OCI-LY1 (cell line): Measurements from ENCODE around the gene KDM3B.

Source experiments
- H2AFZ ChIP-seq: fragments of 200-600 bp; sonication (generic), shearing (Covaris generic); 2 replicates; pipeline ENCODE4 v1.6.0; 2014; ENCODE audit warnings: antibody characterized with exemption, mild to moderate bottlenecking, low read length
- H3F3A ChIP-seq: fragments of 200-600 bp; sonication (generic), shearing (Covaris generic); 2 replicates; pipeline ENCODE4 v1.6.0; 2014; ENCODE audit warnings: mild to moderate bottlenecking, antibody characterized with exemption, low read length, moderate library complexity; ENCODE audit not compliant: insufficient read depth
- H3K27ac ChIP-seq: fragments of 200-600 bp; sonication (generic); 2 replicates; pipeline ENCODE4 v1.5.1; 2014; ENCODE audit warnings: low read length, mixed run types, mild to moderate bottlenecking, low read depth; ENCODE audit not compliant: poor library complexity, severe bottlenecking
- H3K27me3 ChIP-seq: fragments of 200-600 bp; sonication (generic); 2 replicates; pipeline ENCODE4 v1.6.0; 2014; ENCODE audit warnings: antibody characterized with exemption, mild to moderate bottlenecking, low read length, moderate library complexity; ENCODE audit not compliant: insufficient read depth
- H3K36me3 ChIP-seq: fragments of 200-600 bp; sonication (generic); 2 replicates; pipeline ENCODE4 v1.6.1; 2014; ENCODE audit warnings: mild to moderate bottlenecking, antibody characterized with exemption, low read length, moderate library complexity, mixed read lengths; ENCODE audit not compliant: insufficient read depth
- H3K4me1 ChIP-seq: fragments of 200-600 bp; sonication (generic); 2 replicates; pipeline ENCODE4 v1.5.1; 2014; ENCODE audit warnings: mild to moderate bottlenecking, low read length, moderate library complexity; ENCODE audit not compliant: insufficient read depth, severe bottlenecking
- H3K4me2 ChIP-seq: fragments of 200-600 bp; sonication (generic), shearing (Covaris generic); 2 replicates; pipeline ENCODE4 v1.6.1; 2014; ENCODE audit warnings: low read length
- H3K4me3 ChIP-seq: fragments of 200-600 bp; sonication (generic); 2 replicates; pipeline ENCODE4 v1.5.1; 2014; ENCODE audit warnings: low read length, low read depth, mild to moderate bottlenecking, mixed read lengths; ENCODE audit not compliant: poor library complexity, severe bottlenecking
- H3K79me2 ChIP-seq: fragments of 200-600 bp; shearing (Covaris generic); 2 replicates; pipeline ENCODE4 v1.6.1; 2016; ENCODE audit warnings: mixed run types, low read length, mixed read lengths; ENCODE audit not compliant: insufficient read depth
- H3K9ac ChIP-seq: fragments of 200-600 bp; sonication (generic), shearing (Covaris generic); 2 replicates; pipeline ENCODE4 v1.6.1; 2014; ENCODE audit warnings: mild to moderate bottlenecking, low read length, mixed read lengths
- H3K9me2 ChIP-seq: fragments of 200-600 bp; sonication (generic), shearing (Covaris generic); 2 replicates; pipeline ENCODE4 v1.6.1; 2014; ENCODE audit warnings: low read depth, mild to moderate bottlenecking, low read length, mixed read lengths
- H3K9me3 ChIP-seq: fragments of 200-600 bp; shearing (Covaris generic); 2 replicates; pipeline ENCODE4 v1.6.1; 2014; ENCODE audit warnings: low read length, mixed read lengths
- H4K20me1 ChIP-seq: fragments of 200-600 bp; sonication (generic), shearing (Covaris generic); 2 replicates; pipeline ENCODE4 v1.6.0; 2016; ENCODE audit warnings: mild to moderate bottlenecking, low read length; ENCODE audit not compliant: insufficient read depth
- EZH2 ChIP-seq: fragments of 200-600 bp; sonication (generic), shearing (Covaris generic); IDR thresholded peaks from 2 replicates; pipeline ENCODE4 v1.8.0; 2017; ENCODE audit warnings: borderline replicate concordance, mixed run types, mild to moderate bottlenecking, antibody characterized with exemption, low read length, moderate library complexity, mixed read lengths
- TF ChIP-seq, protein P1 (sequence below): fragments of 200-600 bp; sonication (generic), shearing (Covaris generic); IDR thresholded peaks from 2 replicates; pipeline ENCODE4 v1.5.1; 2017; ENCODE audit warnings: mild to moderate bottlenecking, antibody characterized with exemption, low read length, moderate library complexity, mixed read lengths

KDM3B gene

GRCh38 chr5:138337685-138338410 lies 14.6 kb upstream of the KDM3B start, which contains the start of gene FAM53C:
Gene FAM53C, plus strand, starts transcription at chr5:138338266. Its CDS starts 3,070 bp downstream, at chr5:138341336.
- peak within 1 kb of the TSS; percentile 57; the same call in 1 of the 2 replicates for H2AFZ ChIP-seq
- H3K4me2 ChIP-seq, result peak within 1 kb of the TSS; percentile 99
- peak within 1 kb of the TSS; percentile 88 for H3K4me3 ChIP-seq
- TF ChIP-seq, protein P1, sequence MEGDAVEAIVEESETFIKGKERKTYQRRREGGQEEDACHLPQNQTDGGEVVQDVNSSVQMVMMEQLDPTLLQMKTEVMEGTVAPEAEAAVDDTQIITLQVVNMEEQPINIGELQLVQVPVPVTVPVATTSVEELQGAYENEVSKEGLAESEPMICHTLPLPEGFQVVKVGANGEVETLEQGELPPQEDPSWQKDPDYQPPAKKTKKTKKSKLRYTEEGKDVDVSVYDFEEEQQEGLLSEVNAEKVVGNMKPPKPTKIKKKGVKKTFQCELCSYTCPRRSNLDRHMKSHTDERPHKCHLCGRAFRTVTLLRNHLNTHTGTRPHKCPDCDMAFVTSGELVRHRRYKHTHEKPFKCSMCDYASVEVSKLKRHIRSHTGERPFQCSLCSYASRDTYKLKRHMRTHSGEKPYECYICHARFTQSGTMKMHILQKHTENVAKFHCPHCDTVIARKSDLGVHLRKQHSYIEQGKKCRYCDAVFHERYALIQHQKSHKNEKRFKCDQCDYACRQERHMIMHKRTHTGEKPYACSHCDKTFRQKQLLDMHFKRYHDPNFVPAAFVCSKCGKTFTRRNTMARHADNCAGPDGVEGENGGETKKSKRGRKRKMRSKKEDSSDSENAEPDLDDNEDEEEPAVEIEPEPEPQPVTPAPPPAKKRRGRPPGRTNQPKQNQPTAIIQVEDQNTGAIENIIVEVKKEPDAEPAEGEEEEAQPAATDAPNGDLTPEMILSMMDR, result no peak
- TF ChIP-seq EZH2, result no peak
- H3K9me2 ChIP-seq, result no peaks in the 10 kb centered on the region
- H3K9me3 ChIP-seq, result no peaks in the 10 kb centered on the region
- H3F3A ChIP-seq, result no peaks in the 10 kb centered on the region
- no peaks in the 10 kb centered on the region for H3K27me3 ChIP-seq
- H3K4me1 ChIP-seq, result peaks cover 33% of the 10 kb centered on the region
- H3K79me2 ChIP-seq, result peaks cover 23% of the 10 kb centered on the region
- H3K27ac ChIP-seq, result peak within 1 kb of the TSS; percentile 76
- peaks cover 22% of the 10 kb centered on the region; the same call in 1 of the 2 replicates for H3K36me3 ChIP-seq
- no peaks in the 10 kb centered on the region for H4K20me1 ChIP-seq
- H3K9ac ChIP-seq, result peak within 1 kb of the TSS; percentile 82

DNA sequence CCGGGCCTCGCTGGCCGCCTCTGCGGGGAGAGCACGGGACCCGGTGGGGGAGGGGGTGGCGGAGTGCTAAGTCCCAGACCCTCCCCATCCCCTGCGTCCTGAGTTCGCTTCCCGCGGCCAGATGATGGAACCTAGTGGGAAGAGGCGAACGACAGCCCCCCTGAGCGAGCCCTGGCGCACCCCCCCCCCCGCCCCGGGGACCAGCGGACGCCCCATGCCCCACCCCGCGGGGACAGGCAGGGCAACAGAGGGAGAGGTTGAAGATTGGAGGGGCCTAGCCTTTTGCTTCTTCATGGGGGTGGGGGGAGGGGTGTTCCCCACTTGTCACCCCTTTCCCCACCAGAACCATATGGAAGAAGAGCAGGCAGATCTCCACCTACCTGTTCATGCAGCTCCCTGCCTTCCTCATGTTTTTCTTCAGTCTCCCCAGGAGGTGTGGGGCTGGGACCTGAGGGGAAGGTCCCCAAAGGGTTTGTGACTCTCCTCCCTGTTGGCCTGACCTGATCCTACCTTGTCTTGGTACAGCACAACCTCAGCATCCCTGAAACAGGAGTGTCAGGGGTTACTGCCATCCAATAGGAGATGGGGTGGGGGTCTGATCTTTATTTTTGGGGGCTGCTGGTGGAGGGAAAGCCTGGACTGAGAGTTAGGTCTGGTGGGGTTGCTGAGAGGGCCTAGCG lies 13.9 kb upstream of the KDM3B start:
- peak overlapping the region; percentile 39 for H3K27ac ChIP-seq
- H3K4me2 ChIP-seq, result peak overlapping the region; percentile 99
- no peak overlapping the region for H2AFZ ChIP-seq
- H3K4me1 ChIP-seq, result peaks cover 31% of the 10 kb centered on the region
- H3K36me3 ChIP-seq, result peaks cover 25% of the 10 kb centered on the region
- H4K20me1 ChIP-seq, result no peaks in the 10 kb centered on the region
- H3K9ac ChIP-seq, result peak overlapping the region; percentile 82
- no peaks in the 10 kb centered on the region for H3K9me2 ChIP-seq
- TF ChIP-seq EZH2, result no peak
- TF ChIP-seq, protein P1, result no peak
- peaks cover 23% of the 10 kb centered on the region for H3K79me2 ChIP-seq
- peak overlapping the region; percentile 88 for H3K4me3 ChIP-seq
- H3F3A ChIP-seq, result no peaks in the 10 kb centered on the region
- H3K9me3 ChIP-seq, result no peaks in the 10 kb centered on the region
- H3K27me3 ChIP-seq, result no peaks in the 10 kb centered on the region

GRCh38 chr5:138339091-138339456 lies 13.4 kb upstream of the KDM3B start:
- Histone ChIP-seq H3K79me2 (peaks cover 23% of the 10 kb centered on the region), H4K20me1 (no peaks in the 10 kb centered on the region), H3K9me2 (no peaks in the 10 kb centered on the region), H3F3A (no peaks in the 10 kb centered on the region), H3K36me3 (peaks cover 30% of the 10 kb centered on the region), H3K4me2 (peak overlapping the region; percentile 99), H3K9me3 (no peaks in the 10 kb centered on the region), H3K4me3 (peak overlapping the region; percentile 88), H3K27me3 (no peaks in the 10 kb centered on the region), H3K4me1 (peaks cover 31% of the 10 kb centered on the region), H2AFZ (no peak overlapping the region), H3K27ac (peak overlapping the region; percentile 39), H3K9ac (peak overlapping the region; percentile 82)
- no peak for TF ChIP-seq EZH2
- TF ChIP-seq, protein P1, result no peak
